Measurements from ENCODE around the gene ACTR10. TPM values are rescaled to one million over a fixed set of nuclear protein-coding genes. Genes with fewer than 3 reads are reported as not detected.

ACTR10 gene
- total RNA-seq, 1 donor from 2014 or later = 71.8 TPM

DNA sequence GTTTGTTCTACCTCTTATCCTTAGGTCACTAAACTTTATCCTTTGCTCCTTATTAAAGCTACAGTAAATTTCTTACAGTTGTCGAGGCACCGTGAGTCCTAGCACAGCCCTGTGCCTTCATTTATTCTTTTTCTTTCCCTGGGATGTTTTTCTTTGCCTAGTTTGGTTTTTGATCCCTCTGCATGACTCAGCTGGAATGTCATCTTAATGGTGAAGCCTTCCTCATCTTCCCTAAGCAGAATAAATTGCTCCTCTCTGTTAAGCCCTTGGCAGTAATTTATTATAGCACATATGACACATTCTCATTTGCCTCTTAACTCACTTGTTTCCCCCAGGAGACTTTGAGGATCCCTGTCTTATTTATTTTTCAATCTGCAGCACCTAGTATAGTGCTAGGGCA is 16.6 kb downstream of the ACTR10 start:
- Histone ChIP-seq H3K4me1 (no peaks in the 10 kb centered on the region), H3K36me3 (peaks cover 92% of the 10 kb centered on the region), H3K4me3 (no peak overlapping the region), H3K27me3 (ENCODE audit: low read depth) (no peaks in the 10 kb centered on the region), H3K27ac (replicated peaks) (no peak overlapping the region), H3K9me3 (replicated peaks) (peaks cover 3% of the 10 kb centered on the region)
- TF ChIP-seq, protein P1, sequence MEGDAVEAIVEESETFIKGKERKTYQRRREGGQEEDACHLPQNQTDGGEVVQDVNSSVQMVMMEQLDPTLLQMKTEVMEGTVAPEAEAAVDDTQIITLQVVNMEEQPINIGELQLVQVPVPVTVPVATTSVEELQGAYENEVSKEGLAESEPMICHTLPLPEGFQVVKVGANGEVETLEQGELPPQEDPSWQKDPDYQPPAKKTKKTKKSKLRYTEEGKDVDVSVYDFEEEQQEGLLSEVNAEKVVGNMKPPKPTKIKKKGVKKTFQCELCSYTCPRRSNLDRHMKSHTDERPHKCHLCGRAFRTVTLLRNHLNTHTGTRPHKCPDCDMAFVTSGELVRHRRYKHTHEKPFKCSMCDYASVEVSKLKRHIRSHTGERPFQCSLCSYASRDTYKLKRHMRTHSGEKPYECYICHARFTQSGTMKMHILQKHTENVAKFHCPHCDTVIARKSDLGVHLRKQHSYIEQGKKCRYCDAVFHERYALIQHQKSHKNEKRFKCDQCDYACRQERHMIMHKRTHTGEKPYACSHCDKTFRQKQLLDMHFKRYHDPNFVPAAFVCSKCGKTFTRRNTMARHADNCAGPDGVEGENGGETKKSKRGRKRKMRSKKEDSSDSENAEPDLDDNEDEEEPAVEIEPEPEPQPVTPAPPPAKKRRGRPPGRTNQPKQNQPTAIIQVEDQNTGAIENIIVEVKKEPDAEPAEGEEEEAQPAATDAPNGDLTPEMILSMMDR (IDR thresholded peaks at IDR 0.05; ENCODE audit: borderline replicate concordance) = no peak
- intact Hi-C loops (cut with micrococcal nuclease) = no loop called here
- no peak for DNase-seq

- TF ChIP-seq, protein P1 (IDR thresholded peaks at IDR 0.05; ENCODE audit: borderline replicate concordance) = no peak
- Histone ChIP-seq H3K27me3 (ENCODE audit: low read depth) (no peaks in the 10 kb centered on the region), H3K27ac (replicated peaks) (no peak overlapping the region), H3K4me3 (no peak overlapping the region), H3K4me1 (no peaks in the 10 kb centered on the region), H3K36me3 (peaks cover 69% of the 10 kb centered on the region), H3K9me3 (replicated peaks) (no peaks in the 10 kb centered on the region)
- intact Hi-C loops (cut with micrococcal nuclease) = no loop called here
- DNase-seq = no peak
Observed at GRCh38 chr14:58227096-58227819, 27.3 kb downstream of the ACTR10 start.

DNA sequence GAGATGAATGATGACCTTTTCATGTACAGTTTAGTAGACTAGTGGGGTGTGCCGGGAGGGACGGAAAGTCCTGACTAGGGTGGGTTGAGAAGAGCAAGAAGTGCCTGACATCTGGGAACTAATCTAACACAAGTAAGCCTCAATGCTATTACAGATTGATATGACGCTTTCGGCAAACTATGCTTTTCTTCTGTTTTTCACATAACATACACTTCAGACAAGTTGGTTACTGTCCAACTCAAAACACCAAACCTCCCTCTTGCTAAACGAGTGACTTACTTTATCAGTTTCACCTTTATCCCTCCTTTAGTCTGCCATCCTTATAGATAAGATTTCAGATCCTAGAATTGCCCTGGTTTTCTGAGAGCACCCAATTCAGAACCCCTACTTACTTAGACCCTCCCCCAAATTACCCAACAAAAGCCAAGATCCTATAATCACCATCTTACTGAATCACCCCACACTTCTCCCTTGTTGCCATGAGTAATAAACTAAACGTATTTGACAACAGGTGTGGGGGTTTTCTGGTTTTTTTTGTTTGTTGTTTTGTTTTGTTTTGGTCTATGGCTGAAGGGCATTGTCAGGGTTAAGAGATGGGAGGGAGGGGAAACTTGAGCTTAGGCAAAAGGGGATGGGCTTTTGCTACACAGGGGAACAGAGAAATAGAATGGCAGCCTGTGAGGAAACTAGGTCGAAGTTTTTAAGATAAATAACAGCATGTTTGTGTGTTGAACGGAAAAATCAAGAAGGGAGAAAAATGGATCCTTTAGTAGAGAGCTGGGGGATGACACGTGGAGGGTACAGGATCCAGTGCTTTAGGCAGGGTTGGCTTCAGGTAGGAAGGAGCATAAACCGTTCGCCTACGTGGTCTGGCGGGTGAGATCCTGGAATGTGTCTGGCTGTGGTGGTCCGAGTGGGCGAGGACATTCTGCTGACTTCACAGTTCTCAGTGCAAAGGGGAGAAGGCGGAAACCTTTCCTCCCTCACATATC is 38.6 kb downstream of the ACTR10 start:
- H3K36me3 ChIP-seq = peaks cover 2% of the 10 kb centered on the region
- intact Hi-C loops (cut with micrococcal nuclease) = no loop called here
- peak overlapping the region; percentile 75 for H3K27ac ChIP-seq (replicated peaks)
- H3K27me3 ChIP-seq (ENCODE audit: low read depth) = no peaks in the 10 kb centered on the region
- H3K9me3 ChIP-seq (replicated peaks) = no peaks in the 10 kb centered on the region
- no peak for DNase-seq
- TF ChIP-seq, protein P1 (IDR thresholded peaks at IDR 0.05; ENCODE audit: borderline replicate concordance) = no peak
- H3K4me1 ChIP-seq = peaks cover 9% of the 10 kb centered on the region
- peak overlapping the region; percentile 73 for H3K4me3 ChIP-seq

GRCh38 chr14:58239244-58240195 is 39.6 kb downstream of the ACTR10 start:
- no peaks in the 10 kb centered on the region for H3K27me3 ChIP-seq (ENCODE audit: low read depth)
- intact Hi-C loops (cut with micrococcal nuclease) = no loop called here
- no peaks in the 10 kb centered on the region for H3K9me3 ChIP-seq (replicated peaks)
- H3K36me3 ChIP-seq = no peaks in the 10 kb centered on the region
- H3K4me3 ChIP-seq = peak overlapping the region; percentile 73
- DNase-seq = peak; percentile 67
- peaks cover 17% of the 10 kb centered on the region for H3K4me1 ChIP-seq
- H3K27ac ChIP-seq (replicated peaks) = peak overlapping the region; percentile 75
- TF ChIP-seq, protein P1 (IDR thresholded peaks at IDR 0.05; ENCODE audit: borderline replicate concordance) = no peak
